ENCODE measurements around the gene G0S2.

Gene G0S2

GRCh38 chr1:209720326-209720725 is 45.1 kb downstream of the G0S2 start:
- no peak for DNase-seq (ENCODE audit: low read depth in 3 of 3)

GRCh38 chr1:209720826-209721225 is 45.6 kb downstream of the G0S2 start:
- no peak for DNase-seq (ENCODE audit: low read depth in 3 of 3)

- no peak for DNase-seq (ENCODE audit: low read depth in 3 of 3)
Measured at GRCh38 chr1:209721323-209721722, 46.1 kb downstream of the G0S2 start.

GRCh38 chr1:209723265-209723664 is 48.1 kb downstream of the G0S2 start:
- DNase-seq (ENCODE audit: low read depth in 3 of 3): no peak

GRCh38 chr1:209723756-209724693 is 48.8 kb downstream of the G0S2 start:
- peak; percentile 34 to 60 (median 38) for DNase-seq (ENCODE audit: low read depth in 3 of 3)

Measured in stimulated activated CD4-positive, alpha-beta T cell treated with anti-CD3 and anti-CD28 coated beads, TNF-alpha, amount 100 ng/mL, for 48 hours (primary cell).